Measurements from ENCODE around the gene NUDT16L1.

DNA sequence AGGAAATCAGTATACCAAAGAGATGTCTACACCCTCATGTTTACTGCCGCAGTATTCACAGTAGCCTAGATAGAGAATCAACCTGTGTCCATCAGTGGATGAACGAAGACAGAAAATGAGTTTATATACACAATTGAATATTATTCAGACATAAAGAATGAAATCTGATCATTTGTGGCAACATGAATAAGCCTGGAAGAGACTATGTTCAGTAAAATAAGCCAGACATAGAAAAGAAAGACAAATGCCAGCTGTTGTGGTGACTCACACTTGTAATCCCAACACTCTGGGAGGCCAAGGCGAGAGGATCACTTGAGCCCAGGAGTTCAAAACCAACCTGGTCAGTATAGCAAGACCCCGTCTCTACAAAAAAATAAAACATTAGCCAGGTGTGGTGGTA, 16.1 kb downstream of the NUDT16L1 start:
- TF ChIP-seq, protein P1, sequence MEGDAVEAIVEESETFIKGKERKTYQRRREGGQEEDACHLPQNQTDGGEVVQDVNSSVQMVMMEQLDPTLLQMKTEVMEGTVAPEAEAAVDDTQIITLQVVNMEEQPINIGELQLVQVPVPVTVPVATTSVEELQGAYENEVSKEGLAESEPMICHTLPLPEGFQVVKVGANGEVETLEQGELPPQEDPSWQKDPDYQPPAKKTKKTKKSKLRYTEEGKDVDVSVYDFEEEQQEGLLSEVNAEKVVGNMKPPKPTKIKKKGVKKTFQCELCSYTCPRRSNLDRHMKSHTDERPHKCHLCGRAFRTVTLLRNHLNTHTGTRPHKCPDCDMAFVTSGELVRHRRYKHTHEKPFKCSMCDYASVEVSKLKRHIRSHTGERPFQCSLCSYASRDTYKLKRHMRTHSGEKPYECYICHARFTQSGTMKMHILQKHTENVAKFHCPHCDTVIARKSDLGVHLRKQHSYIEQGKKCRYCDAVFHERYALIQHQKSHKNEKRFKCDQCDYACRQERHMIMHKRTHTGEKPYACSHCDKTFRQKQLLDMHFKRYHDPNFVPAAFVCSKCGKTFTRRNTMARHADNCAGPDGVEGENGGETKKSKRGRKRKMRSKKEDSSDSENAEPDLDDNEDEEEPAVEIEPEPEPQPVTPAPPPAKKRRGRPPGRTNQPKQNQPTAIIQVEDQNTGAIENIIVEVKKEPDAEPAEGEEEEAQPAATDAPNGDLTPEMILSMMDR (optimal IDR thresholded peaks at IDR 0.05 in 1 of 3, IDR thresholded peaks at IDR 0.05 in 1 of 3, conservative IDR thresholded peaks at IDR 0.05 in 1 of 3; ENCODE audit: extremely low read depth in 1 of 3, insufficient read depth in 2 of 3, low read length in 3 of 3), result no peak
- no peak for TF ChIP-seq EZH2 (IDR thresholded peaks at IDR 0.05; ENCODE audit: low read length)
